Left lung (tissue), 10 donors: ENCODE results near the gene FGGY. TPM values are rescaled to one million over a fixed set of nuclear protein-coding genes. Genes with fewer than 3 reads are reported as not detected.
"Not testable (repeated sequence)": the region's sequence is repeated elsewhere in the genome, so short reads cannot be mapped to it uniquely, and the experiment has no call there.

Source experiments
- ATAC-seq: fragments of 200-7000 bp; cut with Tn5 transposase; one replicate; pipeline ENCODE4 v1.9.1; 2020; ENCODE audit warnings: moderate library complexity
- DNase-seq, 4 donors: peaks; one replicate each; pipeline ENCODE4 v3.0.0-alpha.2; 2013 to 2020
- H3K27ac ChIP-seq, 2 donors: fragments of 200-600 bp; sonication (generic) in 1 of 2; one replicate each; pipeline versions ENCODE4 v1.5.0 to v1.8.0; 2020 to 2021
- H3K27me3 ChIP-seq, 2 donors: fragments of 200-600 bp; sonication (generic) in 1 of 2; one replicate each; pipeline versions ENCODE4 v1.5.0 to v1.8.0; 2020 to 2021
- H3K36me3 ChIP-seq, 2 donors: fragments of 200-600 bp; sonication (generic) in 1 of 2; one replicate each; pipeline versions ENCODE4 v1.5.0 to v1.8.0; 2020 to 2021
- H3K4me1 ChIP-seq, 2 donors: fragments of 200-600 bp; one replicate each; pipeline ENCODE4 v1.8.0; 2021
- H3K4me3 ChIP-seq, 2 donors: fragments of 200-600 bp; sonication (generic) in 1 of 2; one replicate each; pipeline versions ENCODE4 v1.5.0 to v1.8.0; 2020 to 2021; ENCODE audit warnings: mild to moderate bottlenecking in 1 of 2
- H3K9me3 ChIP-seq, 2 donors: fragments of 200-600 bp; sonication (generic) in 1 of 2; one replicate each; pipeline versions ENCODE4 v1.5.0 to v1.8.0; 2020 to 2021
- CTCF ChIP-seq, 2 donors: fragments of 200-600 bp; sonication (generic) in 1 of 2; IDR thresholded peaks; one replicate each; pipeline versions ENCODE4 v1.5.0 to v1.8.0; 2021; ENCODE audit warnings: antibody characterized with exemption in 2 of 2
- intact Hi-C, 2 donors: fragments of 100-400 bp; cut with DNase I; formaldehyde crosslinking; loops; one replicate each; pipeline versions ENCODE4 v1.11.2 to v1.14.2; 2022
- polyA plus RNA-seq, 6 donors: library from polyadenylated mRNA; unstranded; fragments of 120-200 nt; gene quantifications; one replicate each; pipeline ENCODE4 v1.2.1, GENCODE V29; 2013; ENCODE audit not compliant: insufficient read length in 6 of 6
- total RNA-seq, 2 donors: library from RNA; stranded (reverse); fragmentation: NEBNext Ultra II Directional; extraction: Animal tissue kit (Norgen Biotek cat#: 25700); gene quantifications; one replicate each; pipeline ENCODE4 v1.2.1, GENCODE V29; 2021
- donor health status: DM: no; HTN: yes; CAD: no.
- donor health status: DM: no; HTN: no; CAD: no.

The FGGY gene
- total and polyA plus RNA-seq, 8 donors, result 13.5 to 22.7 (median 18.4) TPM

GRCh38 chr1:59349101-59349500 is 52.2 kb downstream of the FGGY start:
- Histone ChIP-seq H3K4me3 (no peak overlapping the region), H3K9me3 (no peaks in the 10 kb centered on the region), H3K36me3 (no peaks in the 10 kb centered on the region), H3K27me3 (no peaks in the 10 kb centered on the region), H3K27ac (no peak overlapping the region), H3K4me1 (no peaks in the 10 kb centered on the region)
- ATAC-seq (no peak), DNase-seq (no peak)
- intact Hi-C loops, result no loop called here
- no peak for TF ChIP-seq CTCF (IDR thresholded peaks at IDR 0.05)

DNA sequence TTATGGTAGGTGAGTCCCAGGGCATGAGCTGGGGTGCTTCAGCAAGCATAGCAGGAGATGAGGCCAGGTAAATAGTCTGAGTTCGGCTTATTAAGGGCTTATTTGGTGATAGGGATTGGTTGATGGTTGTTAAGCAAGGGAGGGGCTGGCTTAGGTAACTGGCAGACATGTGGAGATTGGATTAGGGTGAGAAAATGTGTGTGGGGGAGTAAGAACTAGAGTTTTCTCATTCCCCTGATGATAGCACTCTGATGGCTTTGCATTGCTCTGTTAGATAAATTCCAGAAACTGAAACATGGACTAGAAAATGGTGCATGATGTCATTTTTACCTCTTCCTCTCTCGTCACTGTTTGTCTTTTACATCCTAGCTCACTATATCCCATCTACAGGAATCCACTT is 53.6 kb downstream of the FGGY start:
- no peak overlapping the region for H3K4me3 ChIP-seq
- intact Hi-C loops, result no loop called here
- no peaks in the 10 kb centered on the region for H3K27me3 ChIP-seq

DNA sequence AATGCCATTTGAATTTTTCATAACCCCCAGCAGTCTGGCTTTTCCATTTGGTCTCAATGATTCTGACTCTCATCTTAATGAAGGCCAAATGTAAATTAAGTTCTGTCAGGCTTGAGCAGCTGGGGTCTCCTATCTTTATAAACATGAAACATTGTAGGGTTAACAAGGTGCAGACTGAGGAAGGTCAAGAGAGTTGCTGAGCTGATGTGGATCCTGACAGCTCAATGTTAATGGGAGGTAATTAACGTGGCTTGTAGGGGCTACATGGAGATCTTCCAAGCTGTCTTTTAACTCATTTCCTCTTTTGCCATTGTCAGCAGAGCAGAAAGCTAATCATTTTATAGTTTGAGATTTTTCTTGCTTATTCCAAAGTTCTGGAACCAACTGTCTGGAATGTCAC is 55.2 kb downstream of the FGGY start:
- ATAC-seq, result no peak
- no peaks in the 10 kb centered on the region for H3K9me3 ChIP-seq
- no peaks in the 10 kb centered on the region for H3K36me3 ChIP-seq
- intact Hi-C loops, result no loop called here
- H3K27me3 ChIP-seq, result no peaks in the 10 kb centered on the region
- DNase-seq, result no peak
- no peak overlapping the region for H3K27ac ChIP-seq
- no peak overlapping the region for H3K4me3 ChIP-seq
- H3K4me1 ChIP-seq, result no peaks in the 10 kb centered on the region
- TF ChIP-seq CTCF (IDR thresholded peaks at IDR 0.05), result no peak

More for the DNA sequence above, 53.6 kb downstream of the FGGY start:
- Histone ChIP-seq H3K36me3 (no peaks in the 10 kb centered on the region), H3K4me1 (no peaks in the 10 kb centered on the region), H3K9me3 (no peaks in the 10 kb centered on the region), H3K27ac (no peak overlapping the region)
- no peak for TF ChIP-seq CTCF (IDR thresholded peaks at IDR 0.05)
- DNase-seq, result no peak
- no peak for ATAC-seq

- DNase-seq (no peak), ATAC-seq (no peak)
- no peaks in the 10 kb centered on the region for H3K4me1 ChIP-seq
- TF ChIP-seq CTCF (IDR thresholded peaks at IDR 0.05), result no peak
- H3K27ac ChIP-seq, result no peak overlapping the region
- no peak overlapping the region for H3K4me3 ChIP-seq
- no peaks in the 10 kb centered on the region for H3K27me3 ChIP-seq
- H3K36me3 ChIP-seq, result no peaks in the 10 kb centered on the region
- H3K9me3 ChIP-seq, result no peaks in the 10 kb centered on the region
- intact Hi-C loops, result no loop called here
Observed at GRCh38 chr1:59353453-59353852, 56.6 kb downstream of the FGGY start.

DNA sequence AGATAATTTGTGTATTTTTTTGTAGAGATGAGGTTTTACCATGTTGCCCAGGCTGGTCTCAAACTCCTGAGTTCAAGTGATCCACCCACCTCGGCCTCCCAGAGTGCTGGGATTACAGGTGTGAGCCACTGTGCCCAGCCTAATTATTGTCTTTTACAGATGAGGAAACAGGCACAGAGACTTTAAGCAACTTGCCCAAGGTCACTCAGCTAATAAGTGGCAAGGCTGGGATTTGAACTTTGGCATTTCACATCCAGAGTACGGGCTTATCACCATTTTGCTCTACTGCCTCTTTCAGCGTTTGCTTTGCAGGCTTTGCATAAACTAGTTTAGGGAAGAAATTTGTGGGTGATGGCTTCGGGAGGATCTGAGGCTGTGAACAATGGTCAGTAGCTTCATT is 57.3 kb downstream of the FGGY start:
- ATAC-seq, H3K9me3 ChIP-seq, DNase-seq, H3K4me1 ChIP-seq, H3K36me3 ChIP-seq, intact Hi-C loops, H3K27ac ChIP-seq, H3K27me3 ChIP-seq, H3K4me3 ChIP-seq: not testable (repeated sequence)

GRCh38 chr1:59354709-59355337 is 57.9 kb downstream of the FGGY start:
- no peaks in the 10 kb centered on the region for H3K4me1 ChIP-seq
- no peak for TF ChIP-seq CTCF (IDR thresholded peaks at IDR 0.05)
- H3K36me3 ChIP-seq, result no peaks in the 10 kb centered on the region
- H3K27ac ChIP-seq, result no peak overlapping the region
- intact Hi-C loops, result no loop called here
- DNase-seq, result no peak
- H3K4me3 ChIP-seq, result no peak overlapping the region
- ATAC-seq, result peak; percentile 41
- H3K27me3 ChIP-seq, result no peaks in the 10 kb centered on the region
- no peaks in the 10 kb centered on the region for H3K9me3 ChIP-seq
